Astrocyte (in vitro differentiated cells and primary cell): ENCODE results near the gene FADS6. TPM values are rescaled to one million over a fixed set of nuclear protein-coding genes. Genes with fewer than 3 reads are reported as not detected.

Experiments
- DNase-seq: peaks from one replicate; pipeline ENCODE4 v3.0.0-alpha.2; 2010; ENCODE audit warnings: low read depth
- FAIRE-seq: peaks from 2 replicates; lab custom pipeline; 2011; peaks lifted over from hg19 to GRCh38; lab: Jason Lieb, UNC
- H2AFZ ChIP-seq: 2 replicates; pipeline ENCODE4 v1.6.0; 2012; ENCODE audit warnings: low read depth, low read length, inconsistent platforms
- H3K27ac ChIP-seq: 2 replicates; pipeline ENCODE4 v1.5.1; 2011; ENCODE audit warnings: low read depth, low read length, inconsistent platforms
- H3K27me3 ChIP-seq: 2 replicates; pipeline ENCODE4 v1.6.0; 2011; ENCODE audit warnings: low read length, inconsistent platforms; ENCODE audit not compliant: insufficient read depth
- H3K36me3 ChIP-seq: 2 replicates; pipeline ENCODE4 v1.5.1; 2011; ENCODE audit warnings: low read length, inconsistent platforms; ENCODE audit not compliant: insufficient read depth
- H3K4me1 ChIP-seq: 2 replicates; pipeline ENCODE4 v1.5.1; 2011; ENCODE audit warnings: low read length, inconsistent platforms; ENCODE audit not compliant: insufficient read depth
- H3K4me2 ChIP-seq: 2 replicates; pipeline ENCODE4 v1.6.0; 2012; ENCODE audit warnings: low read length, inconsistent platforms
- H3K4me3 ChIP-seq: 2 replicates; pipeline ENCODE4 v1.5.1; 2011; ENCODE audit warnings: low read depth, mild to moderate bottlenecking, low read length, inconsistent platforms; ENCODE audit not compliant: insufficient read depth
- H3K79me2 ChIP-seq: 2 replicates; pipeline ENCODE4 v1.6.0; 2012; ENCODE audit warnings: mild to moderate bottlenecking, low read length, inconsistent platforms; ENCODE audit not compliant: insufficient read depth
- H3K9ac ChIP-seq: 2 replicates; pipeline ENCODE4 v1.6.0; 2012; ENCODE audit warnings: mild to moderate bottlenecking, low read length, inconsistent platforms
- H3K9me3 ChIP-seq: 2 replicates; pipeline ENCODE4 v1.5.1; 2012; ENCODE audit warnings: low read depth, mild to moderate bottlenecking, low read length, inconsistent platforms; ENCODE audit not compliant: insufficient read depth
- H4K20me1 ChIP-seq: 2 replicates; pipeline ENCODE4 v1.6.0; 2012; ENCODE audit warnings: low read length, inconsistent platforms; ENCODE audit not compliant: insufficient read depth
- H3K27ac Mint-ChIP-seq: one replicate; pipeline ENCODE4 v1.8.0; 2021; ENCODE audit warnings: mild to moderate bottlenecking, mixed read lengths; ENCODE audit not compliant: unreplicated experiment
- H3K27me3 Mint-ChIP-seq: one replicate; pipeline ENCODE4 v1.8.0; 2021; ENCODE audit warnings: low read depth, mixed read lengths; ENCODE audit not compliant: unreplicated experiment
- H3K36me3 Mint-ChIP-seq: one replicate; pipeline ENCODE4 v1.8.0; 2021; ENCODE audit warnings: low read depth, mixed read lengths; ENCODE audit not compliant: unreplicated experiment
- H3K4me1 Mint-ChIP-seq: one replicate; pipeline ENCODE4 v1.8.0; 2021; ENCODE audit warnings: low read depth, mixed read lengths; ENCODE audit not compliant: unreplicated experiment
- H3K4me3 Mint-ChIP-seq: one replicate; pipeline ENCODE4 v1.8.0; 2021; ENCODE audit warnings: mild to moderate bottlenecking, moderate library complexity, mixed read lengths; ENCODE audit not compliant: unreplicated experiment
- H3K9me3 Mint-ChIP-seq: one replicate; pipeline ENCODE4 v1.8.0; 2021; ENCODE audit warnings: mild to moderate bottlenecking, mixed read lengths; ENCODE audit not compliant: unreplicated experiment
- EZH2 ChIP-seq: IDR thresholded peaks from 2 replicates; pipeline ENCODE4 v1.6.1; 2012; ENCODE audit warnings: mild to moderate bottlenecking, low read length, inconsistent platforms; ENCODE audit not compliant: insufficient read depth
- total RNA-seq: library from RNA; stranded (reverse); gene quantifications from 2 replicates; pipeline ENCODE4 v1.2.1, GENCODE V29; 2021
- TF ChIP-seq, protein P1 (sequence below): IDR thresholded peaks from 2 replicates; pipeline ENCODE4 v1.5.1; 2011; ENCODE audit warnings: low read depth, mild to moderate bottlenecking, inconsistent platforms, low read length, moderate library complexity; ENCODE audit not compliant: insufficient read depth

Gene FADS6
- total RNA-seq, 1 donor from 2014 or later = not detected

DNA sequence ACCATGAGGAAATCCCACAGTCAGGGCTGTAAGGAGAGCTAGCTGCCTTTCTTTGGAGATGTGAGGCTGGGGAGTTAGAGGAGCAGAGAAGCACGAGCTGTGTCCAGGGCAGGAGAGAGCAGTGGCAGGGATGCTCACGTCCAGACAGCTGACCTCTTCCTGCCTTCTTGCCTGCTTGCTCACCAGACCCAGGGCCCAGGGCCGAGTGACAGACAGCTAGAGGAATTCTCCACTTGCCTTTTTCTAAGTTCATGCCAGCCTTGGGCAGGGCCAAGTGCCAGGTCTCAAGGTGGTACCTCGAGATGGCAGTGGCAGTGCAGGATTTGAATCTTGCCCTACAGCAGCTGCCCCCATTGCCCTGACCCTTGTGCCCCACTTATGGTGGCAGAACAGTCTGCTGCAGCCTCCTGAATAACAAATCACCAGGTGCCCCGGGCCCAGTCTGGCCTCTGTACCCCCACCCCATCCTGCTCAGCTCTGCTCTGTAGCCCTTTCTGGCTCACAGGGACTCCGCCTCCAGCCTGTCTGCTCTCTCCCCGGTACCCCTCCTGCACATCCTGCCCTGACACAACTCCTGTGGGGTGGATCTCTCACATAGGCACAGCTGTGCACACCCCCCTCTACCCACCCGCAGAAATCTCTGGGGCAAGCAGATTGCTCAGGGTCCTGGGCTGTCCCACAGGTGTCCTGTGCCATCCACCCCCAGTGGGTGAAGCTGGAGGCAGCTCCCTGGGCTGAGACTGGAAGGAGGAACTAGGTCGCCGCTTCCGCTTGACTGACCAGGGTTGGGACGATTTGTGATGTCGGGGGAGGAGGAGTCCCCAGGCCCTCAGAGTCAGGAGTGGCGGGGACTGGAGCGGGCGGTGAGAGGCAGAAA is 59.7 kb downstream of the FADS6 start:
- no peak overlapping the region for H3K27ac Mint-ChIP-seq
- TF ChIP-seq EZH2 = no peak
- TF ChIP-seq, protein P1, sequence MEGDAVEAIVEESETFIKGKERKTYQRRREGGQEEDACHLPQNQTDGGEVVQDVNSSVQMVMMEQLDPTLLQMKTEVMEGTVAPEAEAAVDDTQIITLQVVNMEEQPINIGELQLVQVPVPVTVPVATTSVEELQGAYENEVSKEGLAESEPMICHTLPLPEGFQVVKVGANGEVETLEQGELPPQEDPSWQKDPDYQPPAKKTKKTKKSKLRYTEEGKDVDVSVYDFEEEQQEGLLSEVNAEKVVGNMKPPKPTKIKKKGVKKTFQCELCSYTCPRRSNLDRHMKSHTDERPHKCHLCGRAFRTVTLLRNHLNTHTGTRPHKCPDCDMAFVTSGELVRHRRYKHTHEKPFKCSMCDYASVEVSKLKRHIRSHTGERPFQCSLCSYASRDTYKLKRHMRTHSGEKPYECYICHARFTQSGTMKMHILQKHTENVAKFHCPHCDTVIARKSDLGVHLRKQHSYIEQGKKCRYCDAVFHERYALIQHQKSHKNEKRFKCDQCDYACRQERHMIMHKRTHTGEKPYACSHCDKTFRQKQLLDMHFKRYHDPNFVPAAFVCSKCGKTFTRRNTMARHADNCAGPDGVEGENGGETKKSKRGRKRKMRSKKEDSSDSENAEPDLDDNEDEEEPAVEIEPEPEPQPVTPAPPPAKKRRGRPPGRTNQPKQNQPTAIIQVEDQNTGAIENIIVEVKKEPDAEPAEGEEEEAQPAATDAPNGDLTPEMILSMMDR = no peak
- H3K4me1 ChIP-seq = peaks cover 8% of the 10 kb centered on the region
- no peaks in the 10 kb centered on the region for H3K9me3 ChIP-seq
- peaks cover 21% of the 10 kb centered on the region for H4K20me1 ChIP-seq
- H2AFZ ChIP-seq = no peak overlapping the region
- DNase-seq (peak; percentile 18), FAIRE-seq (no peak)
- H3K4me2 ChIP-seq = peak overlapping the region; percentile 40
- H3K79me2 ChIP-seq = no peaks in the 10 kb centered on the region
- no peaks in the 10 kb centered on the region for H3K9me3 Mint-ChIP-seq
- no peak overlapping the region for H3K4me3 Mint-ChIP-seq
- peaks cover 3% of the 10 kb centered on the region for H3K27me3 Mint-ChIP-seq
- H3K27me3 ChIP-seq = no peaks in the 10 kb centered on the region
- no peak overlapping the region for H3K4me3 ChIP-seq
- H3K4me1 Mint-ChIP-seq = peaks cover 16% of the 10 kb centered on the region
- peaks cover 12% of the 10 kb centered on the region for H3K36me3 Mint-ChIP-seq
- H3K27ac ChIP-seq = no peak overlapping the region
- H3K36me3 ChIP-seq = no peaks in the 10 kb centered on the region
- no peak overlapping the region for H3K9ac ChIP-seq

DNA sequence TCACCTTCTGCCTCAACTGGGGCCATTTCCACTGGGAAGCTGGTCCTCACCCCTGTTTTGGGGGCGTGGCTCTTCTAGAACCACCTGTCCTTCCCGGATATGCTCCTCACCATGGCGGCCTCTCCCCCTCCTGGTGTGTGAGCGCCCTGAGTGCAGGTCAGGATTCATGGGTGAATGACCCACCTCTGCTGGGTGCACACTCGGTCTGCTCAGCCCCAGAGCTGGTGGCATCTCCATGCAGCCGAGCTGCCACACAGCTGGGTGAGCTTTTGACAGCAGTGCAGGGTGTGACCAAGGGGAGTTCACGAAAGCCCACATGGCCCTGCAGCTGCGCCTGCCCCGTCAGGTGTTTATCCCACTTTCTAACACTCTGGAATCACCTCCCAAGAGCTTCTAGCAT is 61.0 kb downstream of the FADS6 start:
- H3K27me3 Mint-ChIP-seq = no peaks in the 10 kb centered on the region
- no peak for FAIRE-seq

More for the DNA sequence above, 61.0 kb downstream of the FADS6 start:
- no peaks in the 10 kb centered on the region for H3K79me2 ChIP-seq
- no peak overlapping the region for H3K9ac ChIP-seq
- no peak overlapping the region for H3K27ac ChIP-seq
- no peaks in the 10 kb centered on the region for H3K36me3 ChIP-seq
- H3K27me3 ChIP-seq = no peaks in the 10 kb centered on the region
- H3K27ac Mint-ChIP-seq = no peak overlapping the region
- peaks cover 16% of the 10 kb centered on the region for H3K4me1 Mint-ChIP-seq
- H3K36me3 Mint-ChIP-seq = peaks cover 12% of the 10 kb centered on the region
- TF ChIP-seq EZH2 = no peak
- TF ChIP-seq, protein P1 = no peak
- H2AFZ ChIP-seq = no peak overlapping the region
- H3K4me2 ChIP-seq = no peak overlapping the region
- H3K4me3 ChIP-seq = no peak overlapping the region
- no peaks in the 10 kb centered on the region for H3K9me3 ChIP-seq
- peaks cover 8% of the 10 kb centered on the region for H3K4me1 ChIP-seq
- DNase-seq = no peak
- H3K9me3 Mint-ChIP-seq = no peaks in the 10 kb centered on the region
- H4K20me1 ChIP-seq = peaks cover 21% of the 10 kb centered on the region
- no peak overlapping the region for H3K4me3 Mint-ChIP-seq
